ENCODE results near the gene SCGB3A1.

The SCGB3A1 gene

GRCh38 chr5:180618829-180619562 lies 27.7 kb upstream of the SCGB3A1 start:
- Mint-ChIP-seq H3K9me3 (no peaks in the 10 kb centered on the region), H3K36me3 (no peaks in the 10 kb centered on the region), H3K4me1 (peaks cover 0 to 4% of the 10 kb centered on the region in 2 donors), H3K27ac (no peak overlapping the region), H3K4me3 (peak overlapping the region in 1 of 2 donors; percentile 56), H3K27me3 (peaks cover 7 to 29% of the 10 kb centered on the region in 2 donors)
- ATAC-seq (replicated peaks), result peak; percentile 36 to 56
- DNase-seq, result no peak

DNA sequence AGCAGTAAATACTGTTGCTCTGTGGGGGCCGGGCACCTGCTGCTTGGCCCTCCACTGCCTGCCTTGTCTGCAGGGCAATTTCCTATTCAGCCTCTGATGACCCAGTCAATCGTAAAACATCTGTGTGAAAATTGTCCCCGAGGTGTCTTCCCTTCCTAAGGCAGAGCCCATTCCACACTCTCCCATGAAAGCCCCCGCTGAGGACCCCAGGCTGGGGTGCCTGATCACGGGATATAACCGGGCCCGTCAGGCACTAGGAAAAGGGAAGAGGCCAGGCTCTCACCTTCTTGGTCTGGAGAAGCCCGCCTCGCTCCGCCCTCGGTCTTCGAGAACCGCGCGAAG lies 27.2 kb upstream of the SCGB3A1 start:
- Mint-ChIP-seq H3K4me1 (peaks cover 0 to 2% of the 10 kb centered on the region in 2 donors), H3K36me3 (no peaks in the 10 kb centered on the region), H3K4me3 (no peak overlapping the region), H3K27ac (peak overlapping the region; percentile 22), H3K27me3 (peaks cover 7 to 29% of the 10 kb centered on the region in 2 donors), H3K9me3 (no peaks in the 10 kb centered on the region)
- DNase-seq (no peak), ATAC-seq (replicated peaks) (no peak)

- Mint-ChIP-seq H3K4me1 (no peaks in the 10 kb centered on the region), H3K36me3 (no peaks in the 10 kb centered on the region), H3K27me3 (peaks cover 6 to 21% of the 10 kb centered on the region in 2 donors), H3K9me3 (no peaks in the 10 kb centered on the region), H3K27ac (peak overlapping the region; percentile 28), H3K4me3 (no peak overlapping the region)
- ATAC-seq (replicated peaks), result no peak
- DNase-seq, result no peak
Measured at GRCh38 chr5:180613814-180614188, 22.5 kb upstream of the SCGB3A1 start.

- Mint-ChIP-seq H3K4me3 (no peak overlapping the region), H3K4me1 (no peaks in the 10 kb centered on the region), H3K9me3 (no peaks in the 10 kb centered on the region), H3K27me3 (peaks cover 4 to 17% of the 10 kb centered on the region in 2 donors), H3K36me3 (no peaks in the 10 kb centered on the region), H3K27ac (peak overlapping the region; percentile 28)
- ATAC-seq (replicated peaks) (no peak), DNase-seq (no peak)
Measured at GRCh38 chr5:180613188-180613813, 22.0 kb upstream of the SCGB3A1 start.

GRCh38 chr5:180612683-180613082 lies 21.4 kb upstream of the SCGB3A1 start:
- no peak overlapping the region for H3K4me3 Mint-ChIP-seq
- no peaks in the 10 kb centered on the region for H3K4me1 Mint-ChIP-seq
- no peak for ATAC-seq (replicated peaks)
- H3K27me3 Mint-ChIP-seq, result peaks cover 3 to 14% of the 10 kb centered on the region in 2 donors
- no peaks in the 10 kb centered on the region for H3K9me3 Mint-ChIP-seq
- no peak for DNase-seq
- H3K36me3 Mint-ChIP-seq, result no peaks in the 10 kb centered on the region
- H3K27ac Mint-ChIP-seq, result no peak overlapping the region

DNA sequence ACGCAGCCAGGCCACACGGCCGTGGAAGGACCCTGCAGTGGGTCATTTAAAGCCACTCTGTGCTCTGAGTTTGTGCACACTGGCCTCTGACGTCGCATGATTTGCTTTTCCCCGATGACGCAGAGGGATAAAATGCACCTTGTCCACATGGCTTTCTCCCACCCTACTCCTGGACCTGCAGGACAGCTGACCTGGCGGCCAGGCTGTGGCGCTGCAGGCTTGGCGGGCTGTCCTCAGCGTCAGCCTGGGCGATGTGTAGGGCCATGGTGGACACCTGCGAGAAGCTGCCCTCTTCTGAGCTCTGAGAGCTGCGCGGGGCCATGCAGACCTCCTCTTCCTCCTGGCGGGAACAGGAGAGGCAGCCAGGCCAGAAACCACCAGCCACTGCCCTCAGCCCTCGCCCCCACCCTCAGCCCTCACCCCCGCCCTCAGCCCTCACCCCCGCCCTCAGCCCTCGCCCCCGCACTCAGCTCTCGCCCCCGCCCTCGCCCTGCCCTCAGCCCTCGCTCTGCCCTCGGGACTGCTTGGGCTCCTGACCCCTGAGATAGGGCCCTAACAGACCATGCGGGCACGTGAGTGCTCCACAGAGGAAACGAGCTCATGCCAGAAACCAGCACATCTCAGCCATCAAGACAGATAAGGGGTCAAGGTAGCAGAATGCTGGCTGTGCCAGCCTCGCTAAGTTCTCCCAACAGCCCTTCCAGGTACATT lies 20.0 kb upstream of the SCGB3A1 start:
- H3K4me1 Mint-ChIP-seq, result no peaks in the 10 kb centered on the region
- DNase-seq (no peak), ATAC-seq (replicated peaks) (no peak)
- no peaks in the 10 kb centered on the region for H3K36me3 Mint-ChIP-seq
- no peaks in the 10 kb centered on the region for H3K9me3 Mint-ChIP-seq
- H3K27ac Mint-ChIP-seq, result no peak overlapping the region
- peaks cover 3 to 9% of the 10 kb centered on the region in 2 donors for H3K27me3 Mint-ChIP-seq
- H3K4me3 Mint-ChIP-seq, result no peak overlapping the region

DNA sequence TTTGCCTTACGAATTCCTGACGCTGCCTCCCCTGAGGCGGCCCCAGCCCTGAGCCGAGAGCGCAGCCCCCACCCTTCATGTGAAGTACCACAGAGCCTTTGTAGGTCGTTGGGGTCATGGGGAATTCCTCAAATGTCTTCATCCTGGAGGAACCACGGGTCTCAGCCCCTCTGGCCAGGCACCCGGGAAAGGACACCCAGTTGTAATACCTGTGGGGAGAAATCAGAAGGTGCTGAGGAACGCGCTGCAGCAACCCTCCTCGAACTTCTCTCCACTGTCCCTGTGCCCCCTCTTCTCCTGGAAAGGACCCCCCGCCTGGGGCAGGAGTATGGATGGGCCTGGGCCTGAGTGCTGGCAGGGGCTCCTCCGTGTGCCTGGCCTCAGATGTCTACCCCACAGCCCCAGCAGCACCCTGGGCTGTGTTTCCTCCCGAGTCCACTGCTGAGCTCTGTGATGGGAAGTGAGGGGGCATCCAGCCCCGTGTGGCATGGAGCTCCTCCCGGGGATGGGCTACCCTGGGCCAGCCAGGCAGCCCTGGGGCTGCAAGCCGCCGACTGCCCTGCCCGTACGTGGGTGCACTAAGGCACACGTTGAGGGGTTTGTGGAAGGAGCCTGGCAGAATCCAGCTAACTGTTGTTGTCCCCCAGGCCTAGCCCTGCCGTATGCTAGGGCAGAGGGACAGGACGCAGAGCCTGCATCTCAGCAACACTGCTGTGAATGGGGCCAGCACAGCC lies 18.7 kb upstream of the SCGB3A1 start:
- ATAC-seq (replicated peaks) (no peak), DNase-seq (no peak)
- no peaks in the 10 kb centered on the region for H3K36me3 Mint-ChIP-seq
- H3K9me3 Mint-ChIP-seq, result no peaks in the 10 kb centered on the region
- peaks cover 3 to 7% of the 10 kb centered on the region in 2 donors for H3K27me3 Mint-ChIP-seq
- no peak overlapping the region for H3K27ac Mint-ChIP-seq
- no peaks in the 10 kb centered on the region for H3K4me1 Mint-ChIP-seq
- H3K4me3 Mint-ChIP-seq, result no peak overlapping the region

DNA sequence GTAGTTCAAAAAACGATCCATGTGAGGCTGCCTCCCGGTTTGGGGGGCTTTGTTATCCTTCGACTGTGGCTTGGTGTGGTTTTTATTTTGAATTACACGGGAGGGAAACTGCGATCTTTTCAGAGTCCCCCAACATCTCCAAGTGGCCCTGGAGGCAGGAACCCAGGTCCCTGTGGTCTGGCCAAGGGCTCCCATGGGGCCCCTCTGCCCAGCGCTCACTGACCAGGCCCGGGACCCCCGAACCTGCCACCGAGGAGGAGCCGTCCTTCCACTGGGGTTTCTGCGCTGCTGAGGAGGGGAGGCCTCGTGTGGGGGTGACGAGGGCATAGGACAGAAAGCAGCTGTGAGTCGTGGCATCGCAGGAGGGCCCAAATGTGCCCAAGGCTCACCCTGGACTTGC lies 18.1 kb upstream of the SCGB3A1 start:
- Mint-ChIP-seq H3K27me3 (peaks cover 3 to 7% of the 10 kb centered on the region in 2 donors), H3K36me3 (no peaks in the 10 kb centered on the region), H3K27ac (no peak overlapping the region), H3K4me1 (no peaks in the 10 kb centered on the region), H3K9me3 (no peaks in the 10 kb centered on the region), H3K4me3 (no peak overlapping the region)
- ATAC-seq (replicated peaks) (no peak), DNase-seq (no peak)

GRCh38 chr5:180608572-180609310 lies 17.4 kb upstream of the SCGB3A1 start:
- Mint-ChIP-seq H3K4me1 (no peaks in the 10 kb centered on the region), H3K36me3 (no peaks in the 10 kb centered on the region), H3K4me3 (no peak overlapping the region), H3K27ac (no peak overlapping the region), H3K9me3 (no peaks in the 10 kb centered on the region), H3K27me3 (peaks cover 3 to 7% of the 10 kb centered on the region in 2 donors)
- DNase-seq, result no peak
- ATAC-seq (replicated peaks), result no peak

- Mint-ChIP-seq H3K4me1 (no peaks in the 10 kb centered on the region), H3K27ac (no peak overlapping the region), H3K4me3 (no peak overlapping the region), H3K9me3 (no peaks in the 10 kb centered on the region), H3K36me3 (no peaks in the 10 kb centered on the region), H3K27me3 (peaks cover 3 to 7% of the 10 kb centered on the region in 2 donors)
- ATAC-seq (replicated peaks) (no peak), DNase-seq (no peak)
Measured at GRCh38 chr5:180607861-180608571, 16.7 kb upstream of the SCGB3A1 start.

DNA sequence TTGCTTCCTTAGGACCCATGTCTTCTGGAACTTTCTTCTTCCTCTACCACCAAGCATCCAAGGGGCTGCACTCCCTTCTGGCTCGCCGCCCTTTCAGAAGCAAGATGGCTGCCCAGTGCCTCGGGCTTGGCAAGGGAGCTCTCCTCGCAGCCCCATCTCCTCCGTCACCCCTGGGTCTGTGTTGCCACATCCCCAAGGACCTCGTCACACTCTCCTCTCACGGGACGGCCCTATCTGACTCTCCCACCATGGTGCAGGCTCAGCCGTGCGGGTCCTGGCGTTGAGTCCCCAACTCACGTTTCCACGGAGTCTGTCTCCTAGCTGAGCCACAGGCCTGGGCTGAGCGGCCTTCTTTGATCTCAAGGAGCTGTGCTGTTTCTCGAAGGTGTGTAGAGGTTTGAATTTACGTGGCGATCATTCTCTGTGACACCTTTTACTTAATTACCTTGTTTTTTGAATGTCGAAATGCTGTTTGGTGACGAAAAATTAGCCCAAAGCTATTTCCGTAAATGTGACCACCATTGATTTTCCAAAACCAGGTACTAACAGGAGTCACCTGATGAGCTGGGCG lies 15.0 kb upstream of the SCGB3A1 start:
- Mint-ChIP-seq H3K27ac (no peak overlapping the region), H3K27me3 (peaks cover 0 to 3% of the 10 kb centered on the region in 2 donors), H3K9me3 (no peaks in the 10 kb centered on the region), H3K4me3 (no peak overlapping the region), H3K4me1 (no peaks in the 10 kb centered on the region), H3K36me3 (no peaks in the 10 kb centered on the region)
- ATAC-seq (replicated peaks) (no peak), DNase-seq (no peak)

- no peak for DNase-seq
- Mint-ChIP-seq H3K4me1 (no peaks in the 10 kb centered on the region), H3K27me3 (peaks cover 0 to 3% of the 10 kb centered on the region in 2 donors), H3K4me3 (no peak overlapping the region), H3K27ac (no peak overlapping the region), H3K9me3 (no peaks in the 10 kb centered on the region), H3K36me3 (no peaks in the 10 kb centered on the region)
- ATAC-seq (replicated peaks), result peak; percentile 38 to 61
Measured at GRCh38 chr5:180605554-180606214, 14.4 kb upstream of the SCGB3A1 start.

DNA sequence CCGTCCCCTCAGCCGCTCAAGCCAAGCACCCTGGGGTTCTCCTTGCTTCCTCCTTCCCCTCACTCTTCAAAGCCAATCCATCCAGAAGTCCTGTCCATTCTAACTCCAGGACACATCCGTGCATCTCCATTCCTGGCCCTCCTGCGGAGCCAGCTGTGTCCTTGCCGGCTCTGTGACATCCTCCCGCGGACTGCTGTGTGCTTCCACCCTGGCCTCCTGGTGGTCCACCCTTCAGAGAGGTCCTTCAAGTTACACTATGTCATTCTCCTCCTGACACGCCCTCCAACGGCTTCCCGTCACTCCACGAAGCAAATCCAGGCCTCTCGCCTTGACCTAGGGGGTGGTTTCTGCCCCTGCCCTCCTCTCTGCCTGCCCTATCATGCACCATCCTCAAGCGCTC lies 13.0 kb upstream of the SCGB3A1 start:
- Mint-ChIP-seq H3K36me3 (no peaks in the 10 kb centered on the region), H3K4me1 (no peaks in the 10 kb centered on the region), H3K27ac (no peak overlapping the region), H3K27me3 (peaks cover 0 to 5% of the 10 kb centered on the region in 2 donors), H3K4me3 (no peak overlapping the region), H3K9me3 (no peaks in the 10 kb centered on the region)
- ATAC-seq (replicated peaks) (no peak), DNase-seq (no peak)
